Measurements from ENCODE around the gene HIVEP1. TPM values are rescaled to one million over a fixed set of nuclear protein-coding genes. Genes with fewer than 3 reads are reported as not detected.
"Not testable (repeated sequence)": the region's sequence is repeated elsewhere in the genome, so short reads cannot be mapped to it uniquely, and the experiment has no call there.

Gene HIVEP1
- total RNA-seq, 2 donors from 2014 or later, result 12.5 to 15.2 TPM

DNA sequence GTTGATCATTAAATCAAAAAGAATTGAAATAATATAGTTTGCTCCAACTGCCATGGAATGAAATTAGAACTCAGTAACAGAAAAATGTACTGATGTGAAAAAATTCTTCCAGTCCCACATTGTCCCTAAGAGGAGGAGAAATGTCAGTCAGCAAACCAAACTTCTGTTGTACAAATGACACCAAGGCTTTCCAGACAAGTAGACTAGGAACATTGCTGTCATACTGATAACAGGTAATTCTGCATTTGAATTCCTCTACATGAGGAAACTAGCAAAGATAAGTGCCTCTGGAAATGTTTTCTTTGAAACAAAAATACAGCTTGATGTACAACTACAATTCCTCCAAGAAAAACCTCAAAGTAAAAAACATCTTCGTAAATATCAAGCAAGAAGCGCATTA lies 90.2 kb downstream of the HIVEP1 start:
- no peak overlapping the region for H3K27ac ChIP-seq
- no peaks in the 10 kb centered on the region for H3K27me3 ChIP-seq
- peaks cover 5% of the 10 kb centered on the region for H3K4me1 ChIP-seq
- H3K36me3 ChIP-seq (replicated peaks in 1 of 2; ENCODE audit: insufficient read depth in 1 of 2, low read depth in 2 of 2), result no peaks in the 10 kb centered on the region
- no peak overlapping the region for H3K4me3 ChIP-seq
- intact Hi-C loops (cut with DNase I), result no loop called here
- no peak for TF ChIP-seq POLR2A (IDR thresholded peaks at IDR 0.05)
- TF ChIP-seq, protein P1, sequence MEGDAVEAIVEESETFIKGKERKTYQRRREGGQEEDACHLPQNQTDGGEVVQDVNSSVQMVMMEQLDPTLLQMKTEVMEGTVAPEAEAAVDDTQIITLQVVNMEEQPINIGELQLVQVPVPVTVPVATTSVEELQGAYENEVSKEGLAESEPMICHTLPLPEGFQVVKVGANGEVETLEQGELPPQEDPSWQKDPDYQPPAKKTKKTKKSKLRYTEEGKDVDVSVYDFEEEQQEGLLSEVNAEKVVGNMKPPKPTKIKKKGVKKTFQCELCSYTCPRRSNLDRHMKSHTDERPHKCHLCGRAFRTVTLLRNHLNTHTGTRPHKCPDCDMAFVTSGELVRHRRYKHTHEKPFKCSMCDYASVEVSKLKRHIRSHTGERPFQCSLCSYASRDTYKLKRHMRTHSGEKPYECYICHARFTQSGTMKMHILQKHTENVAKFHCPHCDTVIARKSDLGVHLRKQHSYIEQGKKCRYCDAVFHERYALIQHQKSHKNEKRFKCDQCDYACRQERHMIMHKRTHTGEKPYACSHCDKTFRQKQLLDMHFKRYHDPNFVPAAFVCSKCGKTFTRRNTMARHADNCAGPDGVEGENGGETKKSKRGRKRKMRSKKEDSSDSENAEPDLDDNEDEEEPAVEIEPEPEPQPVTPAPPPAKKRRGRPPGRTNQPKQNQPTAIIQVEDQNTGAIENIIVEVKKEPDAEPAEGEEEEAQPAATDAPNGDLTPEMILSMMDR (IDR thresholded peaks at IDR 0.05), result no peak
- WGBS, 2 donors, result 87 to 89% methylated on average over 2 of the region's 2 CpGs
- H3K9me3 ChIP-seq, result no peaks in the 10 kb centered on the region
- DNase-seq, result no peak
- ATAC-seq, result no peak

DNA sequence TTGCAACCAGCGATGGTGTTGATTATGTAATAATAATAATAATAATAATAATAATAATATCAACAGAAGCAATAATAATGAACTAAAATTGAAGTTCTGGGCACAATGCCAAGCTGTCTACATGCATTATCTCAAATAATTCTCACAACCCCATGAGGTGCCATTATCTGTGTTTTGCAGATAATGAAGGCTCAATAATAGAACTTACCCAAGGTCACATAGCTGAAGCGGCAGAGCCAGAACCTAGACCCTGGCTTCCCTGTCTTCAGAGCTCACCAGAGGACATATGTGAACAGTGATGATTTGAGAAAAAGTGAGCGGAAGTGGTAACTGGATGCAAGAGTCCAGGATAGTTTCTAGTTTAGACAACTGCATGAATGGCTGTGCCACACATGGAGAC lies 91.0 kb downstream of the HIVEP1 start:
- Histone ChIP-seq H3K27me3 (no peaks in the 10 kb centered on the region), H3K36me3 (replicated peaks in 1 of 2; ENCODE audit: insufficient read depth in 1 of 2, low read depth in 2 of 2) (no peaks in the 10 kb centered on the region), H3K9me3 (no peaks in the 10 kb centered on the region), H3K4me3 (no peak overlapping the region), H3K27ac (no peak overlapping the region), H3K4me1 (peaks cover 5% of the 10 kb centered on the region)
- no peak for DNase-seq
- no peak for ATAC-seq
- WGBS, 2 donors, result 74 to 76% methylated on average over 3 of the region's 3 CpGs
- intact Hi-C loops (cut with DNase I), result no loop called here
- TF ChIP-seq, protein P1 (IDR thresholded peaks at IDR 0.05), result no peak
- no peak for TF ChIP-seq POLR2A (IDR thresholded peaks at IDR 0.05)

DNA sequence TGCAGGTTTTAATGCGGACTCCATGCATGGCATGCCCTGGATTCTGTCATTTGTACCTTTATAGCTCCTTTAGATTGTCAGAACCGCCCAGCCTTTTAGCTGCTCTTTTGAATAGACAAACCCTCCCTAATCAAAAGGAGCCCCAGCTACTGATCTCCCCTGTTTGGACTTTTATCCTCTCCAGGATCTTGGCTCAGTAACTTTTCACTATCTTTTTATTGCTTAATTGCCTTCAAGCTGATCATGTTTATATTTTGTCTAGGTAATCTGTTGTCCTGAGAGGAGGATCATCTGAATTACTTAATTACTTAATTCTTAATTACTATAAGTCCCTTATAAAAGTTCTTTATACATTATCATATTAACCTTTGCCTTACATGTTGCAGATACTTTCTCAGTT lies 93.2 kb downstream of the HIVEP1 start:
- DNase-seq (no peak), ATAC-seq (no peak)
- Histone ChIP-seq H3K4me1 (peaks cover 5% of the 10 kb centered on the region), H3K27me3 (no peaks in the 10 kb centered on the region), H3K9me3 (no peaks in the 10 kb centered on the region), H3K27ac (no peak overlapping the region), H3K36me3 (replicated peaks in 1 of 2; ENCODE audit: insufficient read depth in 1 of 2, low read depth in 2 of 2) (peaks cover 0 to 2% of the 10 kb centered on the region in 2 donors), H3K4me3 (no peak overlapping the region)
- intact Hi-C loops (cut with DNase I), result no loop called here
- TF ChIP-seq, protein P1 (IDR thresholded peaks at IDR 0.05), result no peak
- TF ChIP-seq POLR2A (IDR thresholded peaks at IDR 0.05), result no peak
- WGBS, 2 donors, result 91 to 97% methylated on average over 2 of the region's 2 CpGs

DNA sequence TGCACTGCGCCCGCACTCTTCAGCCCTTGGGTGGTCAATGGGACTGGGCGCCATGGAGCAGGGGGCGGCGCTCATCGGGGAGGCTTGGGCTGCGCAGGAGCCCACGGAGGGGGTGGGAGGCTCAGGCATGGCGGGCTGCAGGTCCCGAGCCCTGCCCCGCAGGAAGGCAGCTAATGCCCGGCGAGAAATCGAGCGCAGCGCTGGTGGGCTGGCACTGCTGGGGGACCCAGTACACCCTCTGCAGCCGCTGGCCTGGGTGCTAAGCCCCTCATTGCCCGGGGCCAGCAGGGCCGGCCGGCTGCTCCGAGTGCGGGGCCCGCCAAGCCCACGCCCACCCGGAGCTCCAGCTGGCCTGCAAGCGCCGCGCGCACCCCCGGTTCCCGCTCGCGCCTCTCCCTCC lies 96.3 kb downstream of the HIVEP1 start:
- H3K4me1 ChIP-seq; DNase-seq; H3K27me3 ChIP-seq; intact Hi-C loops (cut with DNase I); H3K9me3 ChIP-seq; ATAC-seq; H3K4me3 ChIP-seq; H3K36me3 ChIP-seq (replicated peaks in 1 of 2; ENCODE audit: insufficient read depth in 1 of 2, low read depth in 2 of 2); H3K27ac ChIP-seq: not testable (repeated sequence)
- WGBS, 2 donors, result 98% methylated on average over 8 to 13 of the region's 33 CpGs

DNA sequence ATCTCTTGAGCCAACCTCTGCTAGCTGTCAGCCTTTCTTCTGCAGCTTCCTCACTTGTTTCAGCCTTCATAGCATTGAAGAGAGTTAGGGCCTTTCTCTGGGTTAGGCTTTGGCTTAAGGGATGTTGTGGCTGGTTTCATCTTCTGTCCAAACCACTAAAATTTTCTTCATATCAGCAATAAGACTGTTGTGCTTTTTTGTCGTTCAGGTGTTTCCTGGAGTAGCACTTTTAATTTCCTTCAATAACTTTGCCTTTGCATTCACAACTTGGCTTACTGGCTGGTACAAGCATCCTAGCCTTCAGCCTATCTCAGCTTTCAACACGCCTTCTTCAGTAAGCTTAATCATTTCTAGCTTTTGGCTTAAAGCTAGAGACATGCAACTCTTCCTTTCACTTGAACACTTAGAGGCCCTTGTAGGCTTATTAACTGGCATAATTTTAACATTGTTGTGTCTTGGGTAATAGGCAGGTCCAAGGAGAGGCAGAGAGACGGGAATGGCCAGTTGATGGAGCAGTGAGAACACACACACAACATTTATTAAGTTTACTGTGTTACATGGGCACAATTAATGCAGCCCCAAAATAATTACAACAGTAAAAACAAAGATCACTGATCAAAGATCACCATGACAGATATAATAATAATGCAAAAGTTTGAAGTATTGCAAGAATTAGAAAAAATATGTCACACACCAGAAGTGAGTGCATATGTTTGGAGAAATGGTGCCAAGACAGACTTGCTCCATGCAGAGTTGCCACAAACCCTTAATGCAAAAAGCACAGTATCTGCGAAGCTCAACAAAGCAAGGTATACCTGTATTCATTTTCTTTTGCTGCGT lies 98.6 kb downstream of the HIVEP1 start:
- Histone ChIP-seq H3K27me3 (no peaks in the 10 kb centered on the region), H3K4me1 (no peaks in the 10 kb centered on the region), H3K9me3 (no peaks in the 10 kb centered on the region), H3K27ac (no peak overlapping the region), H3K4me3 (no peak overlapping the region), H3K36me3 (replicated peaks in 1 of 2; ENCODE audit: insufficient read depth in 1 of 2, low read depth in 2 of 2) (peaks cover 0 to 2% of the 10 kb centered on the region in 2 donors)
- 80 to 94% methylated on average over 5 of the region's 5 CpGs for WGBS, 2 donors
- DNase-seq (no peak), ATAC-seq (no peak)
- intact Hi-C loops (cut with DNase I), result no loop called here
- TF ChIP-seq POLR2A (IDR thresholded peaks at IDR 0.05), result no peak
- TF ChIP-seq, protein P1 (IDR thresholded peaks at IDR 0.05), result no peak

Measured in body of pancreas (tissue), 4 donors.